ENCODE measurements around the gene XRCC1. TPM values are rescaled to one million over a fixed set of nuclear protein-coding genes. Genes with fewer than 3 reads are reported as not detected.

XRCC1 gene
- total RNA-seq, 2 experiments from 2014 or later: 27.2 to 35.9 TPM

DNA sequence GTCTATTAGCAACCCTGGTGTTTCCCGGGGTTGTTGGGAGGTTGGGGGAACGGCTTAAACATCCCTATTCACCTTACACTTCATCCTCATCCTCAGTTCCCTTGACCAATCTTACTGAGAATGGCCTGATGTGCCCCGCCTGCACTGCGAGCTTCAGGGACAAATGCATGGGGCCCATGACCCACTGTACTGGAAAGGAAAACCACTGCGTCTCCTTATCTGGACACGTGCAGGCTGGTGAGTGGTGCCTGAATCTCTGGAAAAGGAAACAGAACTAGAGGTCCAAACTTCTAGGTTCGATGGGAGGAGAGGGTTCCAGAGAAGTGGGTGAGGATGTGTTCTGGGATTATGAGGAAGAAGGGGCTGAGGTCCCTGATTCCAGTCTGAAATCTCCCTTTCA, 6.1 kb upstream of the XRCC1 start:
- Histone ChIP-seq H3K9me2 (ENCODE audit: insufficient read depth, low read length) (no peaks in the 10 kb centered on the region), H4K20me1 (ENCODE audit: insufficient read depth, low read length) (no peaks in the 10 kb centered on the region), H3K27ac (ENCODE audit: low read depth, low read length, poor library complexity, severe bottlenecking) (no peak overlapping the region), H3K4me2 (ENCODE audit: low read length) (no peak overlapping the region), H3K79me2 (ENCODE audit: insufficient read depth, low read depth, low read length) (no peaks in the 10 kb centered on the region), H3K4me1 (ENCODE audit: insufficient read depth, low read length, poor library complexity, severe bottlenecking) (peaks cover 7% of the 10 kb centered on the region), H3K4me3 (ENCODE audit: low read depth, low read length, poor library complexity, severe bottlenecking) (no peak overlapping the region), H2AFZ (ENCODE audit: low read length) (no peak overlapping the region), H3K9me3 (ENCODE audit: low read length) (no peaks in the 10 kb centered on the region), H3K36me3 (ENCODE audit: insufficient read depth, low read length) (no peaks in the 10 kb centered on the region)
- no TSS peak for BruUV-seq (replicated peaks)
- TF ChIP-seq EZH2phosphoT487 (IDR thresholded peaks at IDR 0.05; ENCODE audit: borderline replicate concordance, low read depth, low read length) (no peak), CTCF (conservative IDR thresholded peaks at IDR 0.05; ENCODE audit: low read length) (no peak)
- ChIA-PET POLR2A (no interaction called here), CTCF (ENCODE audit: unreplicated experiment) (no interaction called here)
- intact Hi-C loops (cut with micrococcal nuclease; ENCODE audit: unreplicated experiment): no loop called here
- no peak for DNase-seq (ENCODE audit: low spot score)

GRCh38 chr19:43578787-43579186, 3.5 kb upstream of the XRCC1 start:
- peaks cover 19% of the 10 kb centered on the region for H3K4me1 ChIP-seq (ENCODE audit: insufficient read depth, low read length, poor library complexity, severe bottlenecking)
- H3K27ac ChIP-seq (ENCODE audit: low read depth, low read length, poor library complexity, severe bottlenecking): no peak overlapping the region
- H3K4me3 ChIP-seq (ENCODE audit: low read depth, low read length, poor library complexity, severe bottlenecking): no peak overlapping the region
- ChIA-PET POLR2A (no interaction called here), CTCF (ENCODE audit: unreplicated experiment) (no interaction called here)
- no peak overlapping the region for H3K4me2 ChIP-seq (ENCODE audit: low read length)
- peaks cover 11% of the 10 kb centered on the region; the same call in 1 of the 2 replicates for H3K79me2 ChIP-seq (ENCODE audit: insufficient read depth, low read depth, low read length)
- H3K9me3 ChIP-seq (ENCODE audit: low read length): no peaks in the 10 kb centered on the region
- H3K36me3 ChIP-seq (ENCODE audit: insufficient read depth, low read length): no peaks in the 10 kb centered on the region
- no peak for DNase-seq (ENCODE audit: low spot score)
- intact Hi-C loops (cut with micrococcal nuclease; ENCODE audit: unreplicated experiment): no loop called here
- H3K9me2 ChIP-seq (ENCODE audit: insufficient read depth, low read length): no peaks in the 10 kb centered on the region
- no peak for TF ChIP-seq CTCF (conservative IDR thresholded peaks at IDR 0.05; ENCODE audit: low read length)
- no peak for TF ChIP-seq EZH2phosphoT487 (IDR thresholded peaks at IDR 0.05; ENCODE audit: borderline replicate concordance, low read depth, low read length)
- no peaks in the 10 kb centered on the region for H4K20me1 ChIP-seq (ENCODE audit: insufficient read depth, low read length)
- no TSS peak for BruUV-seq (replicated peaks)
- no peak overlapping the region for H2AFZ ChIP-seq (ENCODE audit: low read length)

GRCh38 chr19:43575955-43576878, 890 bp upstream of the XRCC1 start:
- TF ChIP-seq CTCF (conservative IDR thresholded peaks at IDR 0.05; ENCODE audit: low read length): no peak
- Histone ChIP-seq H3K79me2 (ENCODE audit: insufficient read depth, low read depth, low read length) (peaks cover 11% of the 10 kb centered on the region; the same call in 1 of the 2 replicates), H4K20me1 (ENCODE audit: insufficient read depth, low read length) (no peaks in the 10 kb centered on the region), H3K4me2 (ENCODE audit: low read length) (peak overlapping the region; percentile 78), H3K4me3 (ENCODE audit: low read depth, low read length, poor library complexity, severe bottlenecking) (peak overlapping the region; percentile 89), H3K36me3 (ENCODE audit: insufficient read depth, low read length) (peaks cover 10% of the 10 kb centered on the region), H2AFZ (ENCODE audit: low read length) (peak overlapping the region; percentile 96), H3K27ac (ENCODE audit: low read depth, low read length, poor library complexity, severe bottlenecking) (no peak overlapping the region), H3K9me2 (ENCODE audit: insufficient read depth, low read length) (no peaks in the 10 kb centered on the region), H3K4me1 (ENCODE audit: insufficient read depth, low read length, poor library complexity, severe bottlenecking) (peaks cover 15% of the 10 kb centered on the region), H3K9me3 (ENCODE audit: low read length) (no peaks in the 10 kb centered on the region)
- no TSS peak for BruUV-seq (replicated peaks)
- ChIA-PET POLR2A (interaction anchor here (1.0 kb wide), 1 partner anchor 8 kb away, joined by 4 read pairs; no protein-coding TSS in a partner anchor), CTCF (ENCODE audit: unreplicated experiment) (no interaction called here)
- intact Hi-C loops (cut with micrococcal nuclease; ENCODE audit: unreplicated experiment): loop anchor here (1.0 kb wide), 1 partner anchor 20 kb away; the partner anchor contains the start of genes IRGQ and ZNF576
- DNase-seq (ENCODE audit: low spot score): no peak

Data from OCI-LY7 (cell line).